OCI-M2 (cell line): ENCODE data around the gene ZNF268.

Experiments
- DNase-seq: peaks from one replicate; lab custom pipeline; 2025; ENCODE audit not compliant: unreplicated experiment; lab: John Stamatoyannopoulos, UW

The ZNF268 gene

GRCh38 chr12:133181238-133181959 lies at the start of gene ZNF268:
TSS of gene ZNF268 (plus strand) at chr12:133181495. CDS start at chr12:133181998, 503 bp downstream.
- peak; percentile 80 for DNase-seq

GRCh38 chr12:133135747-133136146 lies 45.5 kb upstream of the ZNF268 start:
- DNase-seq, result no peak

- no peak for DNase-seq
Measured at GRCh38 chr12:133145981-133146380, 35.3 kb upstream of the ZNF268 start.

- no peak for DNase-seq
Measured at GRCh38 chr12:133156125-133156690, 25.1 kb upstream of the ZNF268 start.

GRCh38 chr12:133165776-133166175 lies 15.5 kb upstream of the ZNF268 start:
- DNase-seq, result no peak

GRCh38 chr12:133172491-133172890 lies 8.8 kb upstream of the ZNF268 start:
- no peak for DNase-seq

- no peak for DNase-seq
Measured at GRCh38 chr12:133174901-133175300, 6.4 kb upstream of the ZNF268 start.

GRCh38 chr12:133180669-133181068 lies 626 bp upstream of the ZNF268 start:
- DNase-seq, result no peak

- no peak for DNase-seq
Measured at GRCh38 chr12:133190176-133190575, 8.9 kb downstream of the ZNF268 start.

GRCh38 chr12:133192847-133193246 lies 11.6 kb downstream of the ZNF268 start:
- DNase-seq, result no peak

- DNase-seq, result no peak
Measured at GRCh38 chr12:133201888-133202287, 20.6 kb downstream of the ZNF268 start.

GRCh38 chr12:133202493-133203343 lies 21.4 kb downstream of the ZNF268 start:
- DNase-seq, result no peak

- no peak for DNase-seq
Measured at GRCh38 chr12:133203344-133204263, 22.3 kb downstream of the ZNF268 start.

GRCh38 chr12:133204264-133204603 lies 22.9 kb downstream of the ZNF268 start:
- DNase-seq, result no peak

- no peak for DNase-seq
Measured at GRCh38 chr12:133206390-133206789, 25.1 kb downstream of the ZNF268 start.

- no peak for DNase-seq
Measured at GRCh38 chr12:133215724-133216123, 34.4 kb downstream of the ZNF268 start.

- DNase-seq, result no peak
Measured at GRCh38 chr12:133217219-133217618, 35.9 kb downstream of the ZNF268 start.

GRCh38 chr12:133220521-133220920 lies 39.2 kb downstream of the ZNF268 start:
- no peak for DNase-seq

- no peak for DNase-seq
Measured at GRCh38 chr12:133221241-133221640, 39.9 kb downstream of the ZNF268 start.

GRCh38 chr12:133222211-133222610 lies 40.9 kb downstream of the ZNF268 start:
- no peak for DNase-seq

- no peak for DNase-seq
Measured at GRCh38 chr12:133225527-133225926, 44.2 kb downstream of the ZNF268 start.
